ENCODE results near the gene LRRC14B. TPM values are rescaled to one million over a fixed set of nuclear protein-coding genes. Genes with fewer than 3 reads are reported as not detected.

Gene LRRC14B
- total RNA-seq, 1 experiment from 2014 or later = not detected

DNA sequence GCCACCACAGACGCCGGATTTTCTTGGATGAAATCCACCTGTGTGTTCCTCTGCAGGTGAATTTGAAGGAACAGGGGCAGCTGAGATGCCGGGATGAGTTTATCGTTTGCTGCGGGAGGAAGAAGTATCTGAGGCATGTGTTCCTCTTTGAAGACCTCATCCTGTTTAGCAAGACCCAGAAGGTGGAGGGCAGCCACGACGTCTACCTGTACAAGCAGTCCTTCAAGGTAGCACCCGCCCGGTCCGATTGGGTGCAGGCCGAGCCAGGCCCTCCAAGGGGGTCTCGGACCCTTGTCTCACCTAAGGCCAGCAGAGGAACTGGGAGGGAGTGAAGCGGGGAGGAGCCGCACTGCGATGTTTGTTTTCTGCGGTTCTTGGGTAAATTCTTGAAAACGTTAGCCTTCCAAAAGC, 18.4 kb upstream of the LRRC14B start:
- no peaks in the 10 kb centered on the region for H3K36me3 Mint-ChIP-seq (ENCODE audit: insufficient read depth, unreplicated experiment)
- CTCF ChIA-PET = no interaction called here

DNA sequence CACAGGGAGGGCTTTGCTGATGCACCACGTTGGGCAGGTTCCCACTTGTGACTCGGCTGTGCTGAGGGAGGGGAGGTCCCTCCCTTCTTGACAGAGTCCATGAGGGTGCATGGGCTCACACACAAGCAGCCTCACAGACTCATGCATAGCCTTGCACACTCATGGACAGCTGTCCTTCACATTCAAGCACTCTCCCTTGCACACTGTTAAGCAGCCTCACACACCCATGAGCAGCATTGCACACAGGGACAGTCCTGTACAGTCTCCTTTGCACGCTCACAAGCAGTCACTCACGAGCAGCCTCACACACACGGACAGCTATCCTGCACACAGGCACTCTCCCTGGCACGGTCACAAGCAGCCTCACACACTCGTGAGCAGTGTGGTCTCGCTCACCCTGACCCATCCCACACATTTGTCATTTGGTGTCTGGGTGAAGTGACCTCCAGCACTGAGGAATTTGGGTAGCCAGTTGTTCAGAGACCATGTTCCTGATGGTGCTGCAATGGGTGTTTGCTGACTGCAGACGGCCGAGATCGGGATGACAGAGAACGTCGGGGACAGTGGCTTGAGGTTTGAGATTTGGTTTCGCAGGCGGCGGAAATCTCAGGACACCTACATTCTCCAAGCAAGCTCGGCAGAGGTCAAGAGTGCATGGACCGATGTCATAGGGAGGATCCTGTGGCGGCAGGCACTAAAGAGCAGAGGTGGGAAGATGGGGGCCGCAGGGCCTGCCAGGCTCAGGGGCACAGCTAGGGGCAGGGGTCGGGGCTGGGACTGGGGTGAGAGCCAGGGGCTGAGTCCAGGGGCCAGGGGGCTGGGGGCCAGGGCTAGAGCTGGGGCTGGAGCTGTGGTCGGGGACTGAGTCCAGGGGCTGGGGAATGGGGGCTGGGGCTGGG, 17.7 kb upstream of the LRRC14B start:
- H3K27ac Mint-ChIP-seq (ENCODE audit: low read depth, unreplicated experiment) = no peak overlapping the region
- intact Hi-C loops (cut with micrococcal nuclease) = no loop called here
- H3K36me3 Mint-ChIP-seq (ENCODE audit: insufficient read depth, unreplicated experiment) = no peaks in the 10 kb centered on the region
- no TSS peak for BruUV-seq (replicated peaks)
- H3K27me3 Mint-ChIP-seq (ENCODE audit: insufficient read depth, unreplicated experiment) = peaks cover 41% of the 10 kb centered on the region
- ChIA-PET POLR2A (no interaction called here), CTCF (interaction anchor here (1.2 kb wide), 1 partner anchor 15 kb away, joined by 4 read pairs; no protein-coding TSS in a partner anchor)
- no peak overlapping the region for H3K4me3 Mint-ChIP-seq (ENCODE audit: unreplicated experiment)
- H3K9me3 Mint-ChIP-seq (ENCODE audit: unreplicated experiment) = no peaks in the 10 kb centered on the region
- H3K4me1 Mint-ChIP-seq (ENCODE audit: insufficient read depth, unreplicated experiment) = peaks cover 3% of the 10 kb centered on the region
- DNase-seq (ENCODE audit: unreplicated experiment) = no peak
- TF ChIP-seq, protein P1, sequence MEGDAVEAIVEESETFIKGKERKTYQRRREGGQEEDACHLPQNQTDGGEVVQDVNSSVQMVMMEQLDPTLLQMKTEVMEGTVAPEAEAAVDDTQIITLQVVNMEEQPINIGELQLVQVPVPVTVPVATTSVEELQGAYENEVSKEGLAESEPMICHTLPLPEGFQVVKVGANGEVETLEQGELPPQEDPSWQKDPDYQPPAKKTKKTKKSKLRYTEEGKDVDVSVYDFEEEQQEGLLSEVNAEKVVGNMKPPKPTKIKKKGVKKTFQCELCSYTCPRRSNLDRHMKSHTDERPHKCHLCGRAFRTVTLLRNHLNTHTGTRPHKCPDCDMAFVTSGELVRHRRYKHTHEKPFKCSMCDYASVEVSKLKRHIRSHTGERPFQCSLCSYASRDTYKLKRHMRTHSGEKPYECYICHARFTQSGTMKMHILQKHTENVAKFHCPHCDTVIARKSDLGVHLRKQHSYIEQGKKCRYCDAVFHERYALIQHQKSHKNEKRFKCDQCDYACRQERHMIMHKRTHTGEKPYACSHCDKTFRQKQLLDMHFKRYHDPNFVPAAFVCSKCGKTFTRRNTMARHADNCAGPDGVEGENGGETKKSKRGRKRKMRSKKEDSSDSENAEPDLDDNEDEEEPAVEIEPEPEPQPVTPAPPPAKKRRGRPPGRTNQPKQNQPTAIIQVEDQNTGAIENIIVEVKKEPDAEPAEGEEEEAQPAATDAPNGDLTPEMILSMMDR (IDR thresholded peaks at IDR 0.05; ENCODE audit: unreplicated experiment) = no peak

More for the DNA sequence above, 18.4 kb upstream of the LRRC14B start:
- TF ChIP-seq, protein P1 (IDR thresholded peaks at IDR 0.05; ENCODE audit: unreplicated experiment) = no peak
- no peak for DNase-seq (ENCODE audit: unreplicated experiment)
- Mint-ChIP-seq H3K27ac (ENCODE audit: low read depth, unreplicated experiment) (no peak overlapping the region), H3K4me3 (ENCODE audit: unreplicated experiment) (no peak overlapping the region), H3K27me3 (ENCODE audit: insufficient read depth, unreplicated experiment) (peaks cover 33% of the 10 kb centered on the region), H3K4me1 (ENCODE audit: insufficient read depth, unreplicated experiment) (peaks cover 7% of the 10 kb centered on the region), H3K9me3 (ENCODE audit: unreplicated experiment) (no peaks in the 10 kb centered on the region)
- BruUV-seq (replicated peaks) = no TSS peak
- POLR2A ChIA-PET = no interaction called here
- intact Hi-C loops (cut with micrococcal nuclease) = no loop called here

DNA sequence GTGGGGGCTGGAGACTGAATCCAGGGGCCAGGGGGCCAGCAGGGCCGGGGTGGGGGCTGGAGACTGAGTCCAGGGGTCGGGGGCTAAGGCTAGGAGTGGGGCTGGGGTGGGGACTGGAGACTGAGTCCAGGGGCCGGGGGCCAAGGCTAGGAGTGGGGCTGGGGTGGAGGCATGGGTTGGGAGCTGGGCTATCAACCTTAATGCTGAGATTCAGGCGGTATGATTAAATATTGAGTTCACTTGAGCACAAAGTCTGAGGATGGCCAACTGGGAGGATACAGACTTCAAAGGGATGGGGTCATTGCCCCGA, 17.0 kb upstream of the LRRC14B start:
- H3K27me3 Mint-ChIP-seq (ENCODE audit: insufficient read depth, unreplicated experiment) = peaks cover 47% of the 10 kb centered on the region
- DNase-seq (ENCODE audit: unreplicated experiment) = no peak
- no peak overlapping the region for H3K27ac Mint-ChIP-seq (ENCODE audit: low read depth, unreplicated experiment)
- H3K36me3 Mint-ChIP-seq (ENCODE audit: insufficient read depth, unreplicated experiment) = no peaks in the 10 kb centered on the region
- ChIA-PET POLR2A (no interaction called here), CTCF (interaction anchor here (0.6 to 1.2 kb wide), 2 partner anchors 14 to 253 kb away, joined by 3 to 4 read pairs; no protein-coding TSS in a partner anchor)
- no TSS peak for BruUV-seq (replicated peaks)
- intact Hi-C loops (cut with micrococcal nuclease) = no loop called here
- TF ChIP-seq, protein P1 (IDR thresholded peaks at IDR 0.05; ENCODE audit: unreplicated experiment) = no peak
- no peak overlapping the region for H3K4me3 Mint-ChIP-seq (ENCODE audit: unreplicated experiment)
- no peaks in the 10 kb centered on the region for H3K9me3 Mint-ChIP-seq (ENCODE audit: unreplicated experiment)
- H3K4me1 Mint-ChIP-seq (ENCODE audit: insufficient read depth, unreplicated experiment) = no peaks in the 10 kb centered on the region

DNA sequence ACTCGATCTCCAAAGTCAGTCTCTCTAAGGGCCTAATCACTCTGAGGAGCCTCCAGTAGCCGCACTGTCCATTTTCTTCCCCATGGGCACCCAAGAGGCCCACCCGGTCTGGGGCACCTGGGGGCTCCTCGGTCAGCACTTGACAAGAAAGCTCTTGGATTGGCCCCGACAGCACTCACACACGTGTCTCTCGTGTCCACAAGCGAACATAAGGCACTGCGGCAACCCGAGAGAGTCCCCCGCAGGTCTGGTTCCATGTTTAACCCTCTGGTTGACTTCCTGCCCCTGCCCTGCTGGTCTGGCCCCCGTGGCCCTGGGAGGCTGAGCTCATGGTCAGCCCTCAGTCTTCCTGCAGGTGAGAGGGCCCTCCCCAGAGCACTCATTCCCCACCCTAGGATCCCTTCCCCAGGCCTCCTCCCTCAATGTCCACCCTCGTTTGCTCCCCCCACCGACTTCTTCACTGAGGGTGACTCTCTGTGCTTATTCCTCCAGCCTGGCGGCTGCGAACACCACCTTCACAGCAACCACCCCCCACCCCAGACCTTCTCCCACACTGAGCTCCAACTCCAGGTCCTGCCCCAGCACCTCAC, 16.3 kb upstream of the LRRC14B start:
- no peaks in the 10 kb centered on the region for H3K4me1 Mint-ChIP-seq (ENCODE audit: insufficient read depth, unreplicated experiment)
- H3K9me3 Mint-ChIP-seq (ENCODE audit: unreplicated experiment) = no peaks in the 10 kb centered on the region
- DNase-seq (ENCODE audit: unreplicated experiment) = no peak
- POLR2A ChIA-PET = no interaction called here
- TF ChIP-seq, protein P1 (IDR thresholded peaks at IDR 0.05; ENCODE audit: unreplicated experiment) = no peak
- no peak overlapping the region for H3K4me3 Mint-ChIP-seq (ENCODE audit: unreplicated experiment)
- H3K36me3 Mint-ChIP-seq (ENCODE audit: insufficient read depth, unreplicated experiment) = no peaks in the 10 kb centered on the region
- intact Hi-C loops (cut with micrococcal nuclease) = no loop called here
- H3K27ac Mint-ChIP-seq (ENCODE audit: low read depth, unreplicated experiment) = no peak overlapping the region
- CTCF ChIA-PET = interaction anchor here (0.6 to 1.2 kb wide), 3 partner anchors 14 to 252 kb away, joined by 3 to 5 read pairs (median 5); no protein-coding TSS in a partner anchor
- no TSS peak for BruUV-seq (replicated peaks)
- H3K27me3 Mint-ChIP-seq (ENCODE audit: insufficient read depth, unreplicated experiment) = peaks cover 55% of the 10 kb centered on the region

Measured in MCF 10A (cell line).